GM10248 (cell line): ENCODE measurements around the gene CCDC18.

ENCODE experiments used
- CTCF ChIA-PET: fragments of 300-600 bp; sonication (Branson Sonifier 250); formaldehyde crosslinking; extraction: SDS; loops from one replicate; lab custom pipeline; 2021; ENCODE audit warnings: antibody characterized with exemption; lab: Yijun Ruan, JAX
- POLR2A ChIA-PET: fragments of 350-650 bp; sonication (Branson Sonifier 250); formaldehyde crosslinking; extraction: SDS; loops from one replicate; lab custom pipeline; 2020; ENCODE audit warnings: antibody characterized with exemption; lab: Yijun Ruan, JAX
- DNase-seq: peaks from one replicate; pipeline ENCODE4 v3.0.0; 2012; ENCODE audit errors: extremely low spot score
- TF ChIP-seq, protein P1 (sequence below): IDR thresholded peaks from 2 replicates; pipeline ENCODE4 v1.5.1; 2012; ENCODE audit warnings: mild to moderate bottlenecking, low read depth; ENCODE audit errors: extremely low read depth, missing control alignments, control extremely low read depth

CCDC18 gene

DNA sequence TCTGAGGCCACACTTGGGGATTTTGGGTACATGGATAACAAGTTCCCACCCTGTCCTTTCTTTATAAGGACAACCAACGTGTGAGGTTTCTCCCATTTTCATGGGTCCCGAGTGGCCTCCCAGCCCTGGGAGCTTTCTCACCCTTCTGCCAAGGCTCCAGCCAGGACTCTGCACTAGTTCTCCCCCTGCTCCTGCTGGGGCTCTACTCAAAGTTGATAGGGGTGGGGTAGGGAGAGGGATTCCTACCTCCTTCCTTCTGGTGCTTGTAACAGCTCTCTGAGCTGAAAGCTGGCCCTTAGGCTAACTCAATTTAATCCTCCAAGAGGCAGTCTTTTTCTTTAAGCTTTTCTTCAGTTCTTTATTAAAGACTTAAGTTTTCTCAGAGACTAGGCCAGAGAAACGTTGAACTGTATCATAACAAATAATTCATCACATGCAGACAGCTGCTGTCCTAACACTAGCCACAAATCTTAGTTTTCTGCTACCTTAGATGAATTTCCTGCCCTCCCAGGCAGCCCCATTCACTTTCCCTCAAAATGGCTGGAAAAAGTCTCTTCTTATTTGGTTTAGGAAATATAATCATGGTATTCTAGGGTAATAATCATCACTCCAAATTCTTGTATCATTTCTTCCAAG, 142.8 kb downstream of the CCDC18 start:
- ChIA-PET CTCF (interaction anchor here (1.2 to 3.8 kb wide), 5 partner anchors 11 to 22 kb away, joined by 3 to 25 read pairs (median 4); no protein-coding TSS in a partner anchor), POLR2A (no interaction called here)
- TF ChIP-seq, protein P1, sequence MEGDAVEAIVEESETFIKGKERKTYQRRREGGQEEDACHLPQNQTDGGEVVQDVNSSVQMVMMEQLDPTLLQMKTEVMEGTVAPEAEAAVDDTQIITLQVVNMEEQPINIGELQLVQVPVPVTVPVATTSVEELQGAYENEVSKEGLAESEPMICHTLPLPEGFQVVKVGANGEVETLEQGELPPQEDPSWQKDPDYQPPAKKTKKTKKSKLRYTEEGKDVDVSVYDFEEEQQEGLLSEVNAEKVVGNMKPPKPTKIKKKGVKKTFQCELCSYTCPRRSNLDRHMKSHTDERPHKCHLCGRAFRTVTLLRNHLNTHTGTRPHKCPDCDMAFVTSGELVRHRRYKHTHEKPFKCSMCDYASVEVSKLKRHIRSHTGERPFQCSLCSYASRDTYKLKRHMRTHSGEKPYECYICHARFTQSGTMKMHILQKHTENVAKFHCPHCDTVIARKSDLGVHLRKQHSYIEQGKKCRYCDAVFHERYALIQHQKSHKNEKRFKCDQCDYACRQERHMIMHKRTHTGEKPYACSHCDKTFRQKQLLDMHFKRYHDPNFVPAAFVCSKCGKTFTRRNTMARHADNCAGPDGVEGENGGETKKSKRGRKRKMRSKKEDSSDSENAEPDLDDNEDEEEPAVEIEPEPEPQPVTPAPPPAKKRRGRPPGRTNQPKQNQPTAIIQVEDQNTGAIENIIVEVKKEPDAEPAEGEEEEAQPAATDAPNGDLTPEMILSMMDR = no peak
- DNase-seq = no peak

DNA sequence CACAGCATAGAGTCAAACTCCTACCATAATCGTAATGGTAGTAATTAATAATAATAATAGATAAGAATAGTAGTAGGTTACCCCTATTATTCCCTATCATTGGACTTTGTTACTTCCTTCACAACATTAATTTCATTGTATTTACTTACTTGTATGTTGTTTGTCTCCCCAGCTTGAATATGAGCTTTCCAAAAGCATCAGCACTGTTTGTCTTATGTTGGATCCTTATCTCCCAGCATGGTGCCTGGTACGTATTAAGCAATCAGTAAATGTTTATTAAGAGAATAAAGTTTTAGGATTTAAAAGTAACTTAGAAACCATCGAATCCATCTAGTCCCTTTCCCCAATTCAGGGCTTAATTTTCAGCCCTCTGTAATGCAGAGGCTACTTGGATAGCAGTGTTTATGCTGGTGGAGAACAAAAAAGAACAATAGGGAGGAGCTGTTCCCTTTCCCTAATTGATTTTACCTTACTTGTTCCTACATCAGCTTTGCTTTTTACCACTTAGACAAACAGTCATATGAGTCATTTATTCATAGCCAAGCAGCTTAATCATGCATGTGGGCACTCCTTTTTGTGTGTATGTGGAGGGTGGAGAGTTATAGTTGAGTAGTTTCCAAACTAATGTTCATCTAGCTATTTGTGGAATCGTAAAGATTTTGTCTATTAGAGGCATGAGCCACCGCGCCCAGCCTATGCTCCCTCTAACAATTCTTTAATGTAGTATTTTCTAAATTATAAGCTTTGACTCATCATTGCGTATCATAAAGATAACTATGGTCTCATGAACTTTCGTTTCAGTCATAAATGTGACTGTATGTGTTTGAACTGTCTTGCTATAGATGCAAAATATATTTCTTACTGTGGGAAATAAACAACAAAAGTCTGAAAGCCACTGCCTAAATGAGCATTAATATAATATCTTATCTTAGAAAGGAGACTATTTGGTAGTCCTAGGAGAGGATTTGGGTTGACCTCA, 144.3 kb downstream of the CCDC18 start:
- TF ChIP-seq, protein P1 = no peak
- ChIA-PET CTCF (interaction anchor here (1.2 to 3.8 kb wide), 4 partner anchors 8 to 21 kb away, joined by 4 to 25 read pairs (median 6); no protein-coding TSS in a partner anchor), POLR2A (no interaction called here)
- DNase-seq = no peak
